GM12891 (cell line): ENCODE measurements around the gene VWA3B.

Experiments used
- POLR2A ChIP-seq: IDR thresholded peaks from 2 replicates; pipeline ENCODE4 v1.6.1; 2011; ENCODE audit warnings: low read depth, low read length, control low read depth
- POLR2AphosphoS5 ChIP-seq: IDR thresholded peaks from 2 replicates; pipeline ENCODE4 v1.6.1; 2011; ENCODE audit warnings: low read depth, low read length, control low read depth
- SPI1 ChIP-seq: IDR thresholded peaks from 2 replicates; pipeline ENCODE4 v1.6.1; 2011; ENCODE audit warnings: low read depth, low read length, control low read depth
- TAF1 ChIP-seq: IDR thresholded peaks from 2 replicates; pipeline ENCODE4 v1.6.1; 2011; ENCODE audit warnings: low read depth, low read length, control low read depth

DNA sequence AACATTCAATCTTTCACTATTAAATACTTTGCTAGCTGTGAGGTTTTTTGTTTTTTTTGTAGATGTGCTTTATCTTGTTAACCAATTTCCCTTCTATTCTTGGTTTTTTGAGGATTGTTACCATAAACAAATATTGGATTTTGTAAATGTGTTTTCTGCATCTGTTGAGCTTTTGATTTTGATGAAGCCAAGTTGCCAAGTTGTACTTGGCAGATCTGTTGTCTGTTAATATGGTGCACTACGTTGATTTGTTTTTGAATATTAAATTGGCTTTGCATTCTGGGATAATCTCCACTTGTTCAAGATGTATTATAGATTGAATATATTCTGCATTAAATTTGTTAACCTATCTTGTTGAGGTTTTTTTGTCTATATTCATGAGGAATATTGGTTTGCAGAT lies 114.6 kb downstream of the VWA3B start:
- TF ChIP-seq POLR2AphosphoS5 (no peak), SPI1 (no peak), TAF1 (no peak), POLR2A (no peak)
